ENCODE results near the gene FBXO15.

FBXO15 gene

GRCh38 chr18:74110976-74111375, 36.7 kb downstream of the FBXO15 start:
- no peak for DNase-seq

GRCh38 chr18:74110149-74110548, 37.5 kb downstream of the FBXO15 start:
- DNase-seq = no peak

GRCh38 chr18:74108460-74108859, 39.2 kb downstream of the FBXO15 start:
- no peak for DNase-seq

- no peak for DNase-seq
These were observed 49.8 kb downstream of the FBXO15 start for GRCh38 chr18:74097803-74098202.

- DNase-seq = no peak
These were observed 54.7 kb downstream of the FBXO15 start for GRCh38 chr18:74092922-74093321.

- no peak for DNase-seq
These were observed 63.3 kb downstream of the FBXO15 start for GRCh38 chr18:74084184-74084855.

GRCh38 chr18:74083557-74083952, 64.1 kb downstream of the FBXO15 start:
- DNase-seq = no peak

- DNase-seq = peak; percentile 57 to 59
These were observed 64.7 kb downstream of the FBXO15 start for GRCh38 chr18:74082742-74083556.

- peak; percentile 73 to 79 for DNase-seq
These were observed 65.5 kb downstream of the FBXO15 start for GRCh38 chr18:74081966-74082741.

GRCh38 chr18:74078257-74078656, 69.4 kb downstream of the FBXO15 start:
- DNase-seq = no peak

GRCh38 chr18:74074668-74075564, 72.7 kb downstream of the FBXO15 start:
- DNase-seq = no peak

GRCh38 chr18:74073957-74074667, 73.5 kb downstream of the FBXO15 start:
- no peak for DNase-seq

GRCh38 chr18:74069178-74070050, 78.2 kb downstream of the FBXO15 start:
- no peak for DNase-seq

GRCh38 chr18:74068296-74068695, 79.3 kb downstream of the FBXO15 start:
- no peak for DNase-seq

- DNase-seq = no peak
These were observed 81.6 kb downstream of the FBXO15 start for GRCh38 chr18:74066018-74066417.

- no peak for DNase-seq
These were observed 82.3 kb downstream of the FBXO15 start for GRCh38 chr18:74065366-74065765.

- DNase-seq = peak; percentile 41 to 52
These were observed 83.1 kb downstream of the FBXO15 start for GRCh38 chr18:74064510-74064909.

- DNase-seq = no peak
These were observed 84.1 kb downstream of the FBXO15 start for GRCh38 chr18:74063557-74063956.

- peak; percentile 38 for DNase-seq
These were observed 84.6 kb downstream of the FBXO15 start for GRCh38 chr18:74063023-74063422.

- DNase-seq = no peak
These were observed 85.6 kb downstream of the FBXO15 start for GRCh38 chr18:74062037-74062436.

- no peak for DNase-seq
These were observed 87.1 kb downstream of the FBXO15 start for GRCh38 chr18:74060579-74060978.
